Chondrocyte (in vitro differentiated cells): Measurements from ENCODE around the gene HINT3. TPM values are rescaled to one million over a fixed set of nuclear protein-coding genes. Genes with fewer than 3 reads are reported as not detected.

Experiments
- DNase-seq: peaks from one replicate; pipeline ENCODE4 v3.0.0; 2021; ENCODE audit warnings: mixed read lengths, low spot score
- H3K27ac Mint-ChIP-seq: one replicate; pipeline ENCODE4 v1.8.0; 2021; ENCODE audit warnings: mild to moderate bottlenecking, moderate library complexity, mixed read lengths; ENCODE audit not compliant: unreplicated experiment
- H3K27me3 Mint-ChIP-seq: 2 replicates; pipeline ENCODE4 v1.8.0; 2021; ENCODE audit warnings: low read depth, mixed read lengths
- H3K36me3 Mint-ChIP-seq: 2 replicates; pipeline ENCODE4 v1.8.0; 2021; ENCODE audit warnings: low read depth, mixed read lengths
- H3K4me1 Mint-ChIP-seq: 2 replicates; pipeline ENCODE4 v1.8.0; 2021; ENCODE audit warnings: low read depth, mild to moderate bottlenecking, mixed read lengths
- H3K4me3 Mint-ChIP-seq: one replicate; pipeline ENCODE4 v1.8.0; 2021; ENCODE audit warnings: mild to moderate bottlenecking, moderate library complexity, mixed read lengths; ENCODE audit not compliant: unreplicated experiment
- H3K9me3 Mint-ChIP-seq: 2 replicates; pipeline ENCODE4 v1.8.0; 2021; ENCODE audit warnings: low read depth, mixed read lengths
- CTCF ChIP-seq: fragments of 200-600 bp; sonication (generic); IDR thresholded peaks from 2 replicates; pipeline ENCODE4 v1.5.0; 2021; ENCODE audit warnings: antibody characterized with exemption, mild to moderate bottlenecking, moderate library complexity
- total RNA-seq: library from RNA; stranded (reverse); gene quantifications from 3 replicates; pipeline ENCODE4 v1.2.1, GENCODE V29; 2021

Gene HINT3
- total RNA-seq, 1 donor from 2014 or later = 19.7 TPM

DNA sequence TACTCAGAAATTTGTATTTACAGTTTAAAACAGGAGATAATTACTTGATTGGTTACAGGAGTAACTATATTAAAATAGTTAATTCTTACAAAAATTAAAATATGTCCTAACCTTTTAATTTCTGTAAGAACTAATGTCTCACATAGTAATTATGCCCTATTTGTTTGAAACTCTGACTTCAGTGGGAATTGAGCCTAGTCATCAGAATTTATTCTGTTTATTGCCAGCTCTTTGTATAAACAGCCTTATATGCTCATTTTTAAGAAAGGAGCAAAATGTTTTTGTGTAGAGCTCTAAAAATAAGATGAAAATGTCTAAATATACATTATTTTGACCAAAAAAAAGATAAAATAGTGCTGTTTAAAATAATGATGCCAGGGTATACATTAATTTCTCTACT, 51.2 kb downstream of the HINT3 start:
- H3K27ac Mint-ChIP-seq = no peak overlapping the region
- no peak overlapping the region for H3K4me3 Mint-ChIP-seq
- peaks cover 26% of the 10 kb centered on the region for H3K36me3 Mint-ChIP-seq
- peaks cover 2% of the 10 kb centered on the region for H3K4me1 Mint-ChIP-seq
- no peak for DNase-seq
- TF ChIP-seq CTCF = no peak
- no peaks in the 10 kb centered on the region for H3K27me3 Mint-ChIP-seq
- H3K9me3 Mint-ChIP-seq = no peaks in the 10 kb centered on the region

- TF ChIP-seq CTCF = no peak
- Mint-ChIP-seq H3K27me3 (no peaks in the 10 kb centered on the region), H3K36me3 (peaks cover 22% of the 10 kb centered on the region), H3K27ac (no peak overlapping the region), H3K4me1 (no peaks in the 10 kb centered on the region), H3K4me3 (no peak overlapping the region), H3K9me3 (no peaks in the 10 kb centered on the region)
- DNase-seq = no peak
Observed at GRCh38 chr6:126010040-126010439, 53.5 kb downstream of the HINT3 start.

DNA sequence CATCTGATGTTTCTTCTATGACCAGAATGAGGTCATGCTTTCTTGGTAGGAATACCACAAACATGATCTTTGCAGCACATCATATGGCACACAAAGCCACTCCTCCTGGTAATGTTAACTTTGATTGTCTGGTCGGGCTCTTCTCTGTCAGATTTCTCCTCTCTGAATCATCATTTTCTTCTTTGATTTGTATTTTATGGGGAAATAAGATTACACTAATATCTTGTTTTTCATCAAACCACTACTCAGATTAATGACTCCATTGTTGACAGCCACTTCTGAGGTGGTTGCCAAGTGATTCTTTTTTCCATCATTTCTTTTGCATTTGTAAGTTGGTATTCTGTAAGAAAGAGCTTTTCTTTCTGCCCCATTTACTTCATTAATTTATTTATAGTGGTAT, 59.3 kb downstream of the HINT3 start:
- Mint-ChIP-seq H3K36me3 (peaks cover 37% of the 10 kb centered on the region), H3K9me3 (peaks cover 7% of the 10 kb centered on the region), H3K4me3 (no peak overlapping the region), H3K27me3 (no peaks in the 10 kb centered on the region), H3K4me1 (peaks cover 8% of the 10 kb centered on the region), H3K27ac (no peak overlapping the region)
- no peak for DNase-seq
- no peak for TF ChIP-seq CTCF

DNA sequence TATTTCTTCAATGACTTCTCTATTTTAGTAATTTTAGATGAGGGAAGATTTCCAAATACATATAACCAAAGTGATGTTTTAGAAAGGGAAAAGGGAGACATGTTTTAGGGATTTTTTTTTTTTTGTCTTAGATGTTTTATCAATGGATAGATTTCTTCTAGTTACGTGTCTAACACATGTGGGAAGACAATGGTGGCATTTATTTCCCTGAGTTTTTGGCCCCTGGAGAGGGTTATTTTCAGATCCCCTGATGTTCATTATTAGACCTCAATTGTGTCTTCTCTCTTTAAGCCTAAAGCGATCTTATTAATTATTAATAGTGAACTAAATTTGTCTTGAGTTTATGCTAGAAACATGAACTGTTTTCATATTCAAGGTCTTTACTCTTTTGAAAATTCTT, 60.0 kb downstream of the HINT3 start:
- no peaks in the 10 kb centered on the region for H3K27me3 Mint-ChIP-seq
- no peak for DNase-seq
- H3K36me3 Mint-ChIP-seq = peaks cover 40% of the 10 kb centered on the region
- TF ChIP-seq CTCF = no peak
- peaks cover 11% of the 10 kb centered on the region for H3K9me3 Mint-ChIP-seq
- no peak overlapping the region for H3K4me3 Mint-ChIP-seq
- H3K27ac Mint-ChIP-seq = no peak overlapping the region
- peaks cover 14% of the 10 kb centered on the region for H3K4me1 Mint-ChIP-seq

- no peak for TF ChIP-seq CTCF
- peaks cover 14% of the 10 kb centered on the region for H3K4me1 Mint-ChIP-seq
- DNase-seq = no peak
- peaks cover 11% of the 10 kb centered on the region for H3K9me3 Mint-ChIP-seq
- peaks cover 39% of the 10 kb centered on the region for H3K36me3 Mint-ChIP-seq
- no peaks in the 10 kb centered on the region for H3K27me3 Mint-ChIP-seq
- H3K27ac Mint-ChIP-seq = no peak overlapping the region
- H3K4me3 Mint-ChIP-seq = no peak overlapping the region
Observed at GRCh38 chr6:126017668-126018067, 61.1 kb downstream of the HINT3 start.
